ENCODE measurements around the gene CDK7.
"Not testable (repeated sequence)": the region's sequence is repeated elsewhere in the genome, so short reads cannot be mapped to it uniquely, and the experiment has no call there.

The CDK7 gene

DNA sequence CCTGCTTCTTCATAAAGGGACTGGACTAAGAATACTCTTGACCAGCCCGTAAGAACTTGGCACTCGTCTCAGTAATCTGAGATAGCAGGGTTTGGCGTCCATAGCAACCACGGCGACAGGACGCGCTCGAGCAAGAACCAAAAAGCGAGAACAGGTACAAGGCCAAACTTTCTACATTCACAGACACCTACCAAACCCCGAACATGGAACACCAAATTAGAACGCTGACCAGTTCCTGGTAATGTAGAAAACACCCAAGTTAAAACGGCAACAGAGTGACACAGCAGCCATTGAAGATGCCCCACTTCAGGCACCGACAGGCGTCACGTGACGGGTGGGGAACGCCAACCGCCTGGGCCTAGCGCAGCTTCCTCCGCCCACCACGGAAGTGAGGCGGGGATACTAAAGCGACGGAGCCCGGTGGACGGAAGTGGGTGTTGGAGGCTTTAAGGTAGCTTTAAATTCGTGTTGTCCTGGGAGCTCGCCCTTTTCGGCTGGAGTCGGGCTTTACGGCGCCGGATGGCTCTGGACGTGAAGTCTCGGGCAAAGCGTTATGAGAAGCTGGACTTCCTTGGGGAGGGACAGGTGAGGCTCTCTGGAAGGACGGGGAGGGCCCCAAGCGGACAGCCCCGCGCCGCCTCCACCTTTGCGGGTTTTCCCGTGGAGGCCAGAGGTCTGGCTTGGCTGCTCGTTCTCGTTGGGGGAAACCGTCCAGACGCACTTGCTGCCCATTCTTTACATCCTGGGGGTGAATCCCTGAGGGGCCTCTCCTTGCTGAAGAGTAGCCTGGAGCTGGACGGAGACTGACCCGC is at the start of gene CDK7:
CDK7 (plus strand) TSS at position 430 of the 812 bp plus-strand sequence; CDS start at position 520, 90 bp downstream.
- peak; percentile 96 for DNase-seq (ENCODE audit: low spot score)

DNA sequence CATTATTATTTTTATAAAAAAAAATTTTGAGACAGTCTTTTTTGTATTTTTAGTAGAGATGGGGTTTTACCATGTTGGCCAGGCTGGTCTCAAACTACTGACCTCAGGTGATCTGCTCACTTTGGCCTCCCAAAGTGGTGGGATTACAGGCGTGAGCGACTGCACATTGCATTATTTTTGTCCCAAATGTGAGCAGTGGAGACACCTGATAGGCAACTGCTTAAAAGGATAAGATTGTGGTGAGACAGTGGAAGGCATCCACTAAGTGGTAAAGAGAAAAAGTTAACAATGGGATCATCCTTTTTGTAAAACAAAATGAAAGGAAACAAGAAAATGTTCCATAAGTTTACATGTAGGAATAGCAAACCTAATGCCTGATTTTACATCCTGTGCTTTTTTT is 47.3 kb upstream of the CDK7 start:
- DNase-seq (ENCODE audit: low spot score) = no peak

DNA sequence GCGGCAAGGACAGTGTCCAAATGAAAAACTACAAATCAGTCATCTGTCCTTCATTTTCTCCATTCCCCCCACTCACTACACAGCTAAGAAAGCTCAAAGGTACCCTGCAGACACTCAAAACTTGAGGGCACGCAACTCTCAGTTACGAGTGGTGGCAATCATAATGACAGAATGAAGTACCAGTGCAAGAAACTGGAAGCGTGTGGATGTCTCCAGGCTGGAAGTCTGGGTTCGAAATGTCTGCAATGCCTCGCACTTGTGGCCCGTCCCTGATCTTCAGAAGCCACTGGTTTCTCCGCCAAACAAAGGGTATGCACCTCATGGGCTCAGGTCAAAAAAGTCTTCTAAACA is 45.9 kb upstream of the CDK7 start:
- DNase-seq (ENCODE audit: low spot score) = no peak

DNA sequence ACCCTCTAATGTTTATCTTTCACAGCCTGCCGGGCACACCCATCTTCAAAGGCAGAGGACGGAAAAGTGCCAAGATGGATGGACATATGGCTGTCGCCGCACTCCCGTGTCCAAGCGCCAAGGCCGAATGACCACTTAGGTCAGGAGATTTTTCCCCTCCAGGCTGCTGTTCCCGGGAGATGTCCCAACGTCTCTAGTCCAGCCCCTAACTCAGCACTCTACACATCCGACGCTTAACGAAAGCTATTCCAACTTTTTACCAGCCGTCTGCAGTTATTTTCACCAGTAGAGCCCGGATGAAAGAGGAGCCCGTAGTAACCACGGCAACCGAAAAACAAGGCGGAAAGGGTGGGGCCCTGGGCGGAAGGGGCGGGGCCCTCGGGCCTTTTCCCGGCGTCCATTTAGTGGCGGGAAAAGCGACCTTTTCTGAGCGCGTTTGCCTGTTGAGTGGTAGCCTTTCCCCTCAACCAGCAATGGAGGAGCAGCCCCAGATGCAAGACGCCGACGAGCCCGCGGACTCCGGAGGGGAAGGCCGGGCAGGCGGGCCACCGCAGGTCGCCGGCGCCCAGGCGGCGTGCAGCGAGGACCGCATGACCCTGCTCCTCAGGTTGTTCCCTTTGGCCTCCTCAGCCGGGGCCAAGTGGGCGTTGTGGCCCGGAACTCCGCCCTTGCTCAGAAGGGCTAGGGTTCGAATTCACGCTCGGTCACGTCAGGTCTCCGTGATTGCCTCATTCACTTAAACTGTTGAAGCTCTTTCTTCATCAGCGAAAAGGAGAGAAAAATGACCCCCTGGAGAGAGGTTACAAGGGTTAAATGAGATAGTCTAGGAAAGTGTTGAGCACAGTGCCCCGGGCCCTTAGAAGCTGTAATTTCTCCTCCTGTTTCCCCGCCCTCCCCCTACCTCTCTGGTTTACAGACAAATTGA is 45.3 kb upstream of the CDK7 start, which contains the start of gene CENPH:
CENPH (plus strand) TSS at position 422 of the 925 bp plus-strand sequence; CDS start at position 474, 52 bp downstream.
- peak; percentile 97 for DNase-seq (ENCODE audit: low spot score)

DNA sequence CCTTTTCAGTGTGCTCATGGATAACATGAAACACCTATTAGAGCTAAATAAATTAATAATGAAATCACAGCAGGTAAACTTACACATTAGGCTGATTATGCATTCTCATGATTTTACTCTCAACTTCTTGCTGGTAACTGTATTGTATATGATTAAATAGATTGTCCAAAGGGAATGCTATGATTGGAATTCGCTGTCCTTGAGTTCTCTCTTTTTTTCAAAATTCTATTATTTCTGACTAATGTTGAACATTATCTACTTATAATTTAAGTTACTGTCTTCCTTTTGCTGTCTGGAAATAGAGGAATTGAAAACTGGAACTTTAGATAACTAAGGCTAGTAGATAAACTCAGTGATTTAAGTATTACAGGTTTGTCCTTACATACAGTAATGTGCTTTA is 32.2 kb upstream of the CDK7 start:
- no peak for DNase-seq (ENCODE audit: low spot score)

DNA sequence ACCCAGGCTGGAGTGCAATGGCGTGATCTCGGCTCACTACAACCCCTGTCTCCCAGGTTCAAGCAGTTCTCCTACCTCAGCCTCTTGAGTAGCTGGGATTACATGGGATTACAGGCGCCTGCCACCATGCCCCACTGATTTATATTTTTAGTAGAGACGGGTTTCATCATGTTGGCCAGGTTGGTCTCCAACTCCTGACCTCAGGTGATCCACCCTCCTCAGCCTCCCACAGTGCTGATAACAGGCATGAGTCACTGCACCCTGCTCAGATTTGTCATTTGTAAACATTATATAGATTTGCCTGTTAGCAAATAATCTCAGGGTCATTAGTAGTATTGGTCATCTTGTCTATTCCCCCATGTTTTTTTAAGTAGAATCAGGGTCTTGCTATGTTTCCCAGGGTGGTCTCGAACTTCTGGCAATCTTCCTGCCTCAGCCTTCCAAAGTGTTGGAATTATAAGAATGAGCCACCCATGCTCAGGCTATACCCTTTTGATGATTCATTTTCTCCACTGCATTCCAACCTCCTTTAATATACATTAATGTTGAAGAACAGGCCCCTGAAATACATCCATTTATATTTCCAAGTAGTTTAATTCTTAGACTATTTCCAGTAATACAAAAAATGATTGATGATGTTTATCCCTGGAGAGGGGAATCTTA is 28.0 kb upstream of the CDK7 start:
- DNase-seq (ENCODE audit: low spot score) = no peak

DNA sequence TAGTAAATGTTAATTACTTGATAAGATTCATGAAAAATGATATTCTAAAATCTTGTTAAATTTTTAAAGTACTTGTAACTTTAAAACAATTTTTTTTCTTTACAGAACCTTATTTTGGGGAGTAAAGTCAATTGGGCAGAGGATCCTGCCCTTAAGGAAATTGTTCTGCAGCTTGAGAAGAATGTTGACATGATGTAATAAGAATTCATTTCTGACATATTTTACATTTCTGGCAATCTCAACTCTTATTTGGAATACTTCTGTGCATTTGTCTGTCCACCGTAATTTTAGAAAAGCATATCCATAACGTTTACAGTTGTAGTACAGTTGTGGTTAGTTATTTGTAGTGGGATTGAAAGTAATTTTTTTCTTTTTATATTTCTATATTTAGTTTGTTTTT is 25.1 kb upstream of the CDK7 start:
- peak; percentile 22 for DNase-seq (ENCODE audit: low spot score)

DNA sequence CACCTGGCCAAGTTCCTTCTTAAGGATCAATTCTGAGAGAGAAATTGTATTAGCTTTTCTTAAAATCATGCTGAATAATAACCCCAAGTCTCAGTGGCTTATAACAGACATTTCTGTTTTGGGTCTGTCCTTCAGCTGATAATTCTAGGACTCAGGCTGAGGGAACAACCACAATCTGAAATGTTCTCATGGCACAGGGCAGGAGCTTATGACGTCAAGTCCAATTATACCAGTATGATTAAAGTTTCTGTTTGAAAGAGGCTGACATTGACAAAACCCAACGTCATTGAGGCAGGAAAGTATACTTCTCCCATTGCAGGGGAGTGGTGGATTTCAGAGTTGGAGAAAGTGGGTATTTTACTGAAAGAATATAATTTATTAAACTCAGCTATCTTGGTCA is 23.5 kb upstream of the CDK7 start:
- no peak for DNase-seq (ENCODE audit: low spot score)

DNA sequence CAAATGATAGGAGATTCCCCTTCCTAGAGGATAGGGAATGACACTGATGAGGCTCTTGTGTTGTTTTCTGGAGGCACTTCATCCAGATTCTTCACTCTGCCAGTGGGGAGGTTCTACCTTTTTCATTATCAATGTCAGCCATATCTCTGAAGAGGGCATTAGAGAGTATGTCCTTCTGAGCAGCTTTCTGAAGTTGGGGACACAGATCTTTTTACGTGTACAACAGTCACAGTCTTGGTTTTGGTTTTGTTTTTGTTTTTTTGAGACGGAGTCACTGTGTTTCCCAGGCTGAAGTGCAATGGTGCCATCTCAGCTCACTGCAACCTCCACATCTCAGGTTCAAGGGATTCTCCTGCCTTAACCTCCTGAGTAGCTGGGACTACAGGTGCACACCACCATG is 22.7 kb upstream of the CDK7 start:
- no peak for DNase-seq (ENCODE audit: low spot score)

DNA sequence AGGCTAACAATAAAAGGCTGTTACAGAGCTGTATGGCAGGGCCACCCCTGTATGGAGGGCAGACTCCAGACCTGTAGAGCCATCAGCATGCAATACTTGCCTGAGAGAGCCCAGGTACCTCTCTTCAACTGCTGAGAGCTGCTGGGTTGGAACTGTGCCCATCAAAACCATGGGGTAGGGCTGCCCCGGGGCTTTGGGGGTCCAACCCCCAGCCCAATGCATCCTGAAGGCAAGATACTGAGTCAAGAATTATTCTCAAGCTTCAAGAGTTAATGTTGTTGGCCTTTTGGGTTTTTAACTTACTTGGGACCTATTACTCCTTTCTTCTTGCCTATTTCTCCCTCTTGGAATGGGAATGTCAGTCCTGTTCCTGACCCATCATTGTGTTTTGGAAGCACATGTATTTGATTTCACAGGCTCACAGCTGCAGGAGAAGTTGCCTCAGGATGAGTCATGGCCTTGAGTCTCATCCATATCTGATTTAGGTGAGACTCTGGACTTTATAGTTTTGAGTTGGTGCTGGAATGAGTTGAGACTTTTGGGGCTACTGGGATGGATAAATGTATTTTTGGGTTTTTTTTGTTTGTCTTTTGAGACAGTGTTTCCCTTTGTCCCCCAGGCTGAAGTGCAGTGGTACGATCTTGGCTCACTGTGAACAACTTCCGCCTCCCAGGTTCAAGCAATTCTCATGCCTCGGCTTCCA is 21.0 kb upstream of the CDK7 start:
- DNase-seq (ENCODE audit: low spot score) = peak; percentile 40

DNA sequence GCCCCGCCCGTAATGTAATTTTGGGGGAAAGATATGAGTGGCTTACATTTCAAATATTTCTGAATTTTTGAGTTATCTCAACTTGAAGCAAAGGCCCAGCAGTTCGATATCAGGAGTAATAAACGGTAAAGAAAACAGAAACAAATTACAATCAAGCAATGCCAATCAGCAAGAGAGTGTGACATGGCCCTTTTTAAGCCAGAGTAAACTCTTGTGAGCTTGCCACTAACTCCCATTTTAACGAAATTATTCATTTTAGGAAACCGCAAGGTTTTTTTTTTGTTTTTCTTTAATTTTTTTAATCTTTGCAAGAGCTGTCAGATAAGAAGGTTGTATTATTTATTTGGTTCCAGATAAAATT is 17.6 kb upstream of the CDK7 start:
- DNase-seq (ENCODE audit: low spot score) = no peak

DNA sequence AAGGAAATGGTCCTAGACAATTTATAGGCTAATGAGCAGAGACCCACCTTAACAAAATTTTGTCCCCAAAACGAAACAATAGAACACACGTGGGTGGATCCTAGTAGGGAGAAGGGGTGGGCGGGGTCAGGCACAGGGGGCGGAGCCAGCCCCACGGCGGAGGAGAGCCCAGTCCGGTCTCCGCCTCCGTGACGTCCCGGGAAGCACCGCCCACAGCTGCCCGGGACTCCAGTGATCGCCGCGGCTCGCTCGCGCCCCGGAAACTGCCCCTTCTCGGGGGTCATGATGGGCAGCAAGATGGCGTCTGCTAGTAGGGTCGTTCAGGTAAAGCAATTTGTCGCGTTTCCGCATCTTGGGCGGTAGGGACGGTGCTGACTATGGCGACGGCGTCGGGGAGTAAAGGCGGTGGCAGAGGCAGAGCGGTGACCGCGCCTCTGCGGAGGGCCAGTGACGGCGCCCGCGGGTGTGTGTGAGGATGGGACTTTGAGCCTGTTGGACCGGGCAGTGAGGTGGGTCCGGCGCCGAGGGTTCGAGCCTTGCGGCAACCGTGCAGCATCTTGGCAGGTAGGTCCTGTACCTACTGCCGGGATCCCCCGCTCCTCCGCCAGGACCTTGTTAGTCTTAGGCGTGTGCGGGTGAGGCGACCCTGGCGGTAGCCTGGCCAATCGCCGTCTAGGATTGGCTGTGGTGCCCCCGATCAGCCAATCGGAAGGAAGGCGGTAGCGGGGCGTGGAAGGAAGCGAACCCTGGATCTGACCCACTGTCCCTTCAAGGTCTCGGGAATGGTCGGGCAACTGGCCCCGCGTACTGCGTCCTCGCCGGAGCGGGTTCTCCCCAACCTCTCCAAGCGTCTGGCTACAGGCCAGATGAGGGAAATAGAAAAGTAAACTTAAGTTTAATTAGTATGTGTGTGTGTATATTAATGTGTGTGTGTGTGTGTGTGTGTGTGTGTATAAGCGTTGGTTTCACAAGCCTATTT is 16.8 kb upstream of the CDK7 start:
- peak; percentile 99 for DNase-seq (ENCODE audit: low spot score)

DNA sequence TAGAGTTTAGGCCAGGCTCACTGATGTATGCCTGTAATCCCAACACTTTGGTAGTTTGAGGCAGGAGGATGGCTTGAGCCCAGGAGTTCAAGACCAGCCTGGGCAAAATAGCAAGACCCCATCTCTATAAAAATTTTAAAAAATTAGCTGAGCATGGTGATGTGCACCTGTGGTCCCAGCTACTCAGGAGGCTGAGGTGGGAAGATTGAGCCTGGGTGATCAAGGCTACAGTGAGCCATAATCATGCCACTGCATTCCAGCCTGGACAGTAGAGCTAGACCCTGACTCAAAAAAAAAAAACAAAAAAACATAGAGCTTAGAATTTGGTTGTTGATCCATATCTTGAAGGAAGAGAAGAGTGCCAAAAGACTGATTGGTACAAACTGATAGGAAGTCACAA is 14.7 kb upstream of the CDK7 start:
- no peak for DNase-seq (ENCODE audit: low spot score)

DNA sequence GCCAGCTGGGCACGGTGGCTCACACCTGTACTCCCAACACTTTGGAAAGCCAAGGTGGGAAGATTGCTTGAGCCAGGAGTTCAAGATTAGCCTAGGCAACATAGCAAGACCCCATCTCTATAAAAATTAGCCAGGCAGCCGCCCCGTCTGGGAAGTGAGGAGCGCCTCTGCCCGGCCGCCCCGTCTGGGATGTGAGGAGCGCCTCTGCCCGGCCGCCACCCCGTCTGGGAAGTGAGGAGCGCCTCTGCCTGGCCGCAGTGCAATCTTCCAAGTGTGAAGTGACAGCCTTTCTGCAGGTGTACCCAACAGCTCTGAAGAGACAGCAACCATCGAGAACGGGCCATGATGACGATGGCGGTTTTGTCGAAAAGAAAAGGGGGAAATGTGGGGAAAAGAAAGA is 14.3 kb upstream of the CDK7 start:
- DNase-seq (ENCODE audit: low spot score) = not testable (repeated sequence)

DNA sequence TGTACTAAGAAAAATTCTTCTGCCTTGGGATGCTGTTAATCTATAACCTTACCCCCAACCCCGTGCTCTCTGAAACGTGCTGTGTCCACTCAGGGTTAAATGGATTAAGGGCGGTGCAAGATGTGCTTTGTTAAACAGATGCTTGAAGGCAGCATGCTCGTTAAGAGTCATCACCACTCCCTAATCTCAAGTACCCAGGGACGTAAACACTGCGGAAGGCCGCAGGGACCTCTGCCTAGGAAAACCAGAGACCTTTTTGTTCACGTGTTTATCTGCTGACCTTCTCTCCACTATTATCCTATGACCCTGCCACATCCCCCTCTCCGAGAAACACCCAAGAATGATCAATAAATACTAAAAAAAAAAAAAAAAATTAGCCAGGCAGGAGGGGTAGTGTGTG is 13.9 kb upstream of the CDK7 start:
- DNase-seq (ENCODE audit: low spot score) = not testable (repeated sequence)

DNA sequence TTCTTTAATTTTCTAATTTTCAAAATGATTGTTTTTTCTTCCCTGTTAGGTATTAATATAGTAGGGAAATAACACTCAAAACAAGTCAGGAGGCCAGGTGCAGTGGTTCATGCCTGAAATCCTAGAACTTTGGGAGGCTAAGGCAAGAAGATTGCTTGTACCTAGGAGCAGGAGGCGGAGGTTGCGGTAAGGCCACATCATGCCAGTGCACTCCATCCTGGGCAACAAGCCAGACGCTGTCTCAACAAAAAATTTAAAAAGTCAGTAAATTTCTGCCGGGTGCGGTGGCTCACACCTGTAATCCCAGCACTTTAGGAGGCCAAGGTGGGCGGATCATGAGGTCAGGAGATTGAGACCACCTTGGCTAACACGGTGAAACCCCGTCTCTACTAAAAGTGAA is 10.2 kb upstream of the CDK7 start:
- DNase-seq (ENCODE audit: low spot score) = no peak

DNA sequence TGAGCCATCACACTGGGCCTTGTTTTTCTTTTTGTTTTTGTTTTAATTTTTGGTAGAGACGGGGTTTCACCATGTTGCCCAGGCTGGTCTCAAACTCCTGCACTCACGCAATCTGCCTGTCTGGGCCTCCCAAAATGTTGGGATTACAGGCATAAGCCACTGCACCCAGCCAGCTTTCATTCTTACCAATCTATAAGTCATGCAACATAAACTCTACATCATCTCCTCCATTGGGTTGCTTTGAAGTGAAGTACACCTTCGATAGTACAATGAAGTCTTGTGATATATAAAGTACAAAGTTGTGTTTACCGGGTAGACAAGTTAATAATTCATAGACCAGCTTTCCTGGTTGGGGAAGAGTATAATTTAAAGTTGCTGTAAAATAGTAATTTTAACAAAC is 8.8 kb upstream of the CDK7 start:
- no peak for DNase-seq (ENCODE audit: low spot score)

DNA sequence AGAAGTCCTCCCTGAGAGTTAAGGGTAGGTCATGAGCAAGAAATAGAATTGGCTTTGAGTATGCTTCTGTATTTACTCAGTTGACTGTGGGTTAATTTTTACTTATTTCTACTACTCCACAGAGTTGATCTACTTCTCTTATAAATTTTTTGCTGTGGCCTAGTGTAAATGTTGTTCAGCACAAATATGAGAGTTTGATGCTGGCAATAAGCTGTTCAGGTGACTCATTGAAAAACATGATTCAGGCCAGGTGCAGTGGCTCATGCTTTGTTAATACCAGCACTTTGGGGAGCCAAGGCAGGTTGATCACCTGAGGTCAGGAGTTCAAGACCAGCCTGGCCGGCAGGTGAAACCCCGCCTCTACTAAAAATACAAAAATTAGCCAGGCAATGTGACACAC is 4.5 kb upstream of the CDK7 start:
- no peak for DNase-seq (ENCODE audit: low spot score)

DNA sequence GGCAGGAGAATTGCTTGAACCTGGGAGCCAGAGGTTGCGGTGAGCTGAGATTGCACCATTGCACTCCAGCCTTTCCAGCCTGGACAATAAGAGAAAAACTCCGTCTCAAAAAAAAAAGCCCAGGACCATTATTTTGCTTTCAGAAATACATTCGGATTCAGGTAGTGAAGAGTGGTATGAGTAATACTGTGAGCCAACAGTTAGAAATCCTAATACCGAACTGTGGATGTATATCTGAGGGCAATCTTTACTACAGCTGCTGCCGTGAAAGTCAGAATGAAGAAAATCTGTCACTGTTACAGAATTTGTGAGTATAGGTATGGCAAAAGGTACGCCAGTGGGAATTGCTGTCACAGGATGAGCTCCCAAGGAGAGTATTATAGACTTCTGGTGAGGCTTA is 3.4 kb upstream of the CDK7 start:
- no peak for DNase-seq (ENCODE audit: low spot score)

DNA sequence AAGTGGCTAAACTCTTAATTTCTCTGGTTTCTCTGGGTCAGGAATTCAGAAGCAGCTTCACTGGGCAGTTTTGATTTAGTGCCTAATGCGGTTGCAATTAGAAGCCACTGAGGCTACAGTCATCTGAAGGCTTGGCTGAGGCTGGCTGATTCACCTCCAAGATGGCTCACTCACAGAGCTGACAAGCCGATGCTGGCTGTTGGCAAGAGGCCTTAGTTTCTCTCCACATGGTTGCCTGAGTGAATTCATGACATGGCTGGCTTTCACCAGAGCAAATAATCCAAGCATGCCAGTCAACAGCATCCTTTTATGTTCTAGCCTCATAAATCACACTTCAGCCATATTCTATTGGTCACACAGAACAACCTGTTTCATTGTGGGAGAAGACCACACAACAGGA is 2.8 kb upstream of the CDK7 start:
- DNase-seq (ENCODE audit: low spot score) = peak; percentile 23

DNA sequence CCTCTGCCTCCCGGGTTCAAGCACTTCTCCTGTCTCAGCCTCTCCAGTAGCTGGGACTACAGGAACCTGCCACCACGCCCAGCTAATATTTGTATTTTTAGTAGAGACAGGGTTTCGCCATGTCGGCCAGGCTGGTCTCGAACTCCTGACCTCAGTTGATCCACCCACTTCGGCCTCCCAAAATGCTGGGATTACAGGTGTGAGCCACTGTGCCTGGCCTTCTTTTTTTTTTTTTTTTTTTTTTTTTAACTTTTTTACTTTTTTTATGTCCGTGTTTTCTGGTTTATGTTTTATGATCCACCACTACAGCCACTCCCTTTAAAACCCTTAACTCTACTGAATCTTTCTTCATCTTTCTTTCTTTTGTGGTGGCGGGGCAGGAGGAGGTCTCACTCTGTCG is 2.0 kb downstream of the CDK7 start:
- not testable (repeated sequence) for DNase-seq (ENCODE audit: low spot score)

All from AG20443 (cell line).